Testis (tissue), 3 donors: Measurements from ENCODE around the gene CD300E. TPM values are rescaled to one million over a fixed set of nuclear protein-coding genes. Genes with fewer than 3 reads are reported as not detected.
"Not testable (repeated sequence)": the region's sequence is repeated elsewhere in the genome, so short reads cannot be mapped to it uniquely, and the experiment has no call there.

Experiments used
- DNase-seq: peaks from one replicate; pipeline ENCODE4 v3.0.0-alpha.2; 2019
- H3K27ac ChIP-seq, 2 donors: fragments of 200-600 bp; sonication (generic); one replicate each; pipeline ENCODE4 v1.5.1; 2019
- H3K27me3 ChIP-seq: fragments of 200-600 bp; sonication (generic); one replicate; pipeline ENCODE4 v1.5.1; 2019
- H3K36me3 ChIP-seq: fragments of 200-600 bp; sonication (generic); one replicate; pipeline ENCODE4 v1.5.1; 2017; ENCODE audit warnings: low read depth; ENCODE audit errors: missing control alignments
- H3K4me1 ChIP-seq: fragments of 200-600 bp; sonication (generic); one replicate; pipeline ENCODE4 v1.5.1; 2019
- H3K4me3 ChIP-seq, 2 donors: fragments of 200-600 bp; sonication (generic); one replicate each; pipeline ENCODE4 v1.5.1; 2017 to 2019
- H3K9me3 ChIP-seq: fragments of 200-600 bp; sonication (generic); one replicate; pipeline ENCODE4 v1.5.1; 2017
- CTCF ChIP-seq, 3 experiments: fragments of 450-650 bp in 2 of 3; fragments of 200-600 bp in 1 of 3; sonication (generic) in 1 of 3; IDR thresholded peaks; one replicate each; pipeline ENCODE4 v1.5.1; 2016 to 2019; ENCODE audit warnings: antibody characterized with exemption in 3 of 3, mild to moderate bottlenecking in 2 of 3, moderate library complexity in 1 of 3
- POLR2A ChIP-seq: fragments of 450-650 bp; IDR thresholded peaks from one replicate; pipeline ENCODE4 v1.6.1; 2017; ENCODE audit warnings: antibody characterized with exemption, mild to moderate bottlenecking, moderate library complexity
- WGBS, 2 donors: methylation state at CpG; one replicate each; pipeline ENCODE4 v1.1.5; 2018; 5-methylcytosine and 5-hydroxymethylcytosine counted together
- intact Hi-C: fragments of 100-400 bp; cut with DNase I; formaldehyde crosslinking; loops from one replicate; pipeline ENCODE4 v1.15.1; 2023; ENCODE audit warnings: low total_unique reads
- polyA plus RNA-seq: library from polyadenylated mRNA; stranded (reverse); fragments of 350-450 nt; fragmentation: Illumina TruSeq; extraction: RNeasy Lipid Tissue Mini Kit (QIAGEN cat#74804); gene quantifications from one replicate; pipeline ENCODE4 v1.2.3, GENCODE V29; 2014; ENCODE audit warnings: low read depth, low replicate concordance; ENCODE audit not compliant: insufficient read depth
- total RNA-seq, 2 donors: library from RNA; depleted of rRNA; stranded (reverse); fragments of >200 nt; gene quantifications; one replicate each; pipeline ENCODE4 v1.2.3, GENCODE V29; 2016

CD300E gene
- total and polyA plus RNA-seq, 3 donors from 2014 or later, result 0.31 to 0.45 TPM; not detected in 1

- Histone ChIP-seq H3K4me3 (no peak overlapping the region), H3K36me3 (no peaks in the 10 kb centered on the region), H3K4me1 (no peaks in the 10 kb centered on the region), H3K27ac (no peak overlapping the region), H3K9me3 (no peaks in the 10 kb centered on the region), H3K27me3 (no peaks in the 10 kb centered on the region)
- DNase-seq, result no peak
- intact Hi-C loops, result no loop called here
- TF ChIP-seq POLR2A (no peak), CTCF (IDR thresholded peaks at IDR 0.05) (no peak)
- 74 to 76% methylated on average over 11 of the region's 11 CpGs for WGBS, 2 donors
Measured at GRCh38 chr17:74637265-74637664, 13.7 kb upstream of the CD300E start.

GRCh38 chr17:74636541-74637085, 13.1 kb upstream of the CD300E start:
- 70 to 72% methylated on average over 10 of the region's 10 CpGs for WGBS, 2 donors
- H3K4me3 ChIP-seq, intact Hi-C loops, DNase-seq, H3K4me1 ChIP-seq, H3K27me3 ChIP-seq, H3K9me3 ChIP-seq, H3K27ac ChIP-seq, H3K36me3 ChIP-seq: not testable (repeated sequence)

GRCh38 chr17:74635418-74635817, 11.9 kb upstream of the CD300E start:
- DNase-seq, result no peak
- no peaks in the 10 kb centered on the region for H3K36me3 ChIP-seq
- H3K4me3 ChIP-seq, result no peak overlapping the region
- no peak for TF ChIP-seq POLR2A
- TF ChIP-seq CTCF (IDR thresholded peaks at IDR 0.05), result no peak
- H3K27me3 ChIP-seq, result no peaks in the 10 kb centered on the region
- H3K4me1 ChIP-seq, result no peaks in the 10 kb centered on the region
- 67 to 80% methylated on average over 13 of the region's 13 CpGs for WGBS, 2 donors
- no peaks in the 10 kb centered on the region for H3K9me3 ChIP-seq
- intact Hi-C loops, result no loop called here
- no peak overlapping the region for H3K27ac ChIP-seq

GRCh38 chr17:74633326-74633725, 9.8 kb upstream of the CD300E start:
- Histone ChIP-seq H3K36me3 (no peaks in the 10 kb centered on the region), H3K27me3 (no peaks in the 10 kb centered on the region), H3K9me3 (no peaks in the 10 kb centered on the region), H3K27ac (no peak overlapping the region), H3K4me3 (no peak overlapping the region), H3K4me1 (no peaks in the 10 kb centered on the region)
- intact Hi-C loops, result no loop called here
- no peak for DNase-seq
- 82 to 87% methylated on average over 7 to 8 of the region's 8 CpGs for WGBS, 2 donors
- no peak for TF ChIP-seq POLR2A
- TF ChIP-seq CTCF (IDR thresholded peaks at IDR 0.05), result no peak

- no peaks in the 10 kb centered on the region for H3K27me3 ChIP-seq
- no peak for TF ChIP-seq CTCF (IDR thresholded peaks at IDR 0.05)
- no peak for DNase-seq
Measured at GRCh38 chr17:74632617-74633016, 9.1 kb upstream of the CD300E start.

More at GRCh38 chr17:74632617-74633016, 9.1 kb upstream of the CD300E start:
- H3K4me1 ChIP-seq, result no peaks in the 10 kb centered on the region
- no peak overlapping the region for H3K27ac ChIP-seq
- H3K36me3 ChIP-seq, result no peaks in the 10 kb centered on the region
- H3K4me3 ChIP-seq, result no peak overlapping the region
- intact Hi-C loops, result no loop called here
- no peaks in the 10 kb centered on the region for H3K9me3 ChIP-seq
- WGBS, 2 donors, result 72 to 81% methylated on average over 9 of the region's 9 CpGs
